ENCODE results near the gene SRCAP.

Gene SRCAP

GRCh38 chr16:30744183-30744582, 45.2 kb downstream of the SRCAP start:
- POLR2A ChIA-PET = no interaction called here
- peaks cover 13 to 57% of the 10 kb centered on the region in 2 experiments for H3K36me3 ChIP-seq (ENCODE audit: control insufficient read depth in 2 of 2, insufficient read depth in 1 of 2, low read length in 2 of 2)
- TF ChIP-seq ZNF785 (tag by site-specific recombination; IDR thresholded peaks at IDR 0.05) = no peak
- no peak for TF ChIP-seq ZNF10 (tag by site-specific recombination; IDR thresholded peaks at IDR 0.05)
- no peak for TF ChIP-seq REPIN1 (tag by site-specific recombination; IDR thresholded peaks at IDR 0.05; ENCODE audit: low read depth)
- TF ChIP-seq KLF8 (tag by site-specific recombination; IDR thresholded peaks at IDR 0.05) = no peak
- TF ChIP-seq ZFP37 (tag by site-specific recombination; IDR thresholded peaks at IDR 0.05) = no peak
- no peak for TF ChIP-seq ZNF639 (tag by site-specific recombination; IDR thresholded peaks at IDR 0.05)
- TF ChIP-seq ZNF596 (tag by site-specific recombination; IDR thresholded peaks at IDR 0.05) = no peak
- no peak for TF ChIP-seq ZNF26 (tag by site-specific recombination; IDR thresholded peaks at IDR 0.05)
- no peak for TF ChIP-seq ZNF214 (tag by site-specific recombination; IDR thresholded peaks at IDR 0.05; ENCODE audit: borderline replicate concordance)
- no peak for TF ChIP-seq ZNF768 (tag by site-specific recombination; IDR thresholded peaks at IDR 0.05)
- no peak for TF ChIP-seq ZNF560 (tag by site-specific recombination; IDR thresholded peaks at IDR 0.05; ENCODE audit: borderline replicate concordance)
- TF ChIP-seq ZBTB21 (tag by site-specific recombination; IDR thresholded peaks at IDR 0.05) = no peak
- TF ChIP-seq MEIS1 (CRISPR knock-in tag; IDR thresholded peaks at IDR 0.05; ENCODE audit: borderline replicate concordance) = no peak
- TF ChIP-seq ZNF169 (tag by site-specific recombination; IDR thresholded peaks at IDR 0.05) = no peak
- TF ChIP-seq AEBP2 (tag by site-specific recombination; IDR thresholded peaks at IDR 0.05; ENCODE audit: borderline replicate concordance) = no peak
- TF ChIP-seq ZNF302 (tag by site-specific recombination; IDR thresholded peaks at IDR 0.05; ENCODE audit: low read depth) = no peak
- no peak for TF ChIP-seq HOXC10 (CRISPR knock-in tag; IDR thresholded peaks at IDR 0.05)
- no peak for TF ChIP-seq ZNF626 (tag by site-specific recombination; IDR thresholded peaks at IDR 0.05)
- TF ChIP-seq ZNF426 (tag by site-specific recombination; IDR thresholded peaks at IDR 0.05) = no peak
- H3K4me3 ChIP-seq (ENCODE audit: low read depth, low read length) = no peak overlapping the region
- H3K9me3 ChIP-seq (ENCODE audit: control insufficient read depth, insufficient read depth, low read depth, low read length) = no peaks in the 10 kb centered on the region
- H3K4me1 ChIP-seq (ENCODE audit: control insufficient read depth, insufficient read depth, low read length) = peaks cover 3% of the 10 kb centered on the region; the same call in 1 of the 2 replicates
- H3K27ac ChIP-seq (ENCODE audit: extremely low read depth, low read depth, low read length) = no peak overlapping the region
- CTCF ChIA-PET = interaction anchor here (0.8 kb wide), 1 partner anchor 69 kb away, joined by 3 read pairs; no protein-coding TSS in a partner anchor

GRCh38 chr16:30745082-30745481, 46.1 kb downstream of the SRCAP start:
- Histone ChIP-seq H3K36me3 (ENCODE audit: control insufficient read depth in 2 of 2, insufficient read depth in 1 of 2, low read length in 2 of 2) (peaks cover 13 to 57% of the 10 kb centered on the region in 2 experiments), H3K4me3 (ENCODE audit: low read depth, low read length) (no peak overlapping the region), H3K27ac (ENCODE audit: extremely low read depth, low read depth, low read length) (no peak overlapping the region), H3K9me3 (ENCODE audit: control insufficient read depth, insufficient read depth, low read depth, low read length) (no peaks in the 10 kb centered on the region), H3K4me1 (ENCODE audit: control insufficient read depth, insufficient read depth, low read length) (peaks cover 3% of the 10 kb centered on the region; the same call in 1 of the 2 replicates)
- TF ChIP-seq ZNF521 (tag by site-specific recombination; IDR thresholded peaks at IDR 0.05) (no peak), ZNF146 (tag by site-specific recombination; IDR thresholded peaks at IDR 0.05) (peak; percentile 91)
- POLR2A ChIA-PET = no interaction called here
- CTCF ChIA-PET = no interaction called here

Data from HEK293 (cell line).